Osteocyte (in vitro differentiated cells): ENCODE results near the gene KIF1A. TPM values are rescaled to one million over a fixed set of nuclear protein-coding genes. Genes with fewer than 3 reads are reported as not detected.
"Not testable (repeated sequence)": the region's sequence is repeated elsewhere in the genome, so short reads cannot be mapped to it uniquely, and the experiment has no call there.

Experiments
- DNase-seq: peaks from one replicate; pipeline ENCODE4 v3.0.0; 2021; ENCODE audit warnings: mixed read lengths; ENCODE audit not compliant: unreplicated experiment; ENCODE audit errors: extremely low spot score
- H3K27ac Mint-ChIP-seq: one replicate; pipeline ENCODE4 v1.8.0; 2021; ENCODE audit warnings: mild to moderate bottlenecking, mixed read lengths; ENCODE audit not compliant: unreplicated experiment
- H3K27me3 Mint-ChIP-seq: one replicate; pipeline ENCODE4 v1.8.0; 2021; ENCODE audit warnings: mixed read lengths; ENCODE audit not compliant: unreplicated experiment
- H3K36me3 Mint-ChIP-seq: one replicate; pipeline ENCODE4 v1.8.0; 2021; ENCODE audit warnings: mixed read lengths; ENCODE audit not compliant: unreplicated experiment
- H3K4me1 Mint-ChIP-seq: one replicate; pipeline ENCODE4 v1.8.0; 2021; ENCODE audit warnings: mixed read lengths; ENCODE audit not compliant: unreplicated experiment
- H3K4me3 Mint-ChIP-seq: one replicate; pipeline ENCODE4 v1.8.0; 2021; ENCODE audit warnings: mild to moderate bottlenecking, moderate library complexity, mixed read lengths; ENCODE audit not compliant: unreplicated experiment
- H3K9me3 Mint-ChIP-seq: one replicate; pipeline ENCODE4 v1.8.0; 2021; ENCODE audit warnings: mixed read lengths; ENCODE audit not compliant: unreplicated experiment
- total RNA-seq: library from RNA; stranded (reverse); gene quantifications from 2 replicates; pipeline ENCODE4 v1.2.1, GENCODE V29; 2021
- TF ChIP-seq, protein P1 (sequence below): fragments of 200-600 bp; sonication (generic); IDR thresholded peaks from 2 replicates; pipeline ENCODE4 v1.5.0; 2021; ENCODE audit warnings: antibody characterized with exemption, mild to moderate bottlenecking, moderate library complexity

KIF1A gene
- total RNA-seq, 1 donor from 2014 or later, result 5.6 TPM

DNA sequence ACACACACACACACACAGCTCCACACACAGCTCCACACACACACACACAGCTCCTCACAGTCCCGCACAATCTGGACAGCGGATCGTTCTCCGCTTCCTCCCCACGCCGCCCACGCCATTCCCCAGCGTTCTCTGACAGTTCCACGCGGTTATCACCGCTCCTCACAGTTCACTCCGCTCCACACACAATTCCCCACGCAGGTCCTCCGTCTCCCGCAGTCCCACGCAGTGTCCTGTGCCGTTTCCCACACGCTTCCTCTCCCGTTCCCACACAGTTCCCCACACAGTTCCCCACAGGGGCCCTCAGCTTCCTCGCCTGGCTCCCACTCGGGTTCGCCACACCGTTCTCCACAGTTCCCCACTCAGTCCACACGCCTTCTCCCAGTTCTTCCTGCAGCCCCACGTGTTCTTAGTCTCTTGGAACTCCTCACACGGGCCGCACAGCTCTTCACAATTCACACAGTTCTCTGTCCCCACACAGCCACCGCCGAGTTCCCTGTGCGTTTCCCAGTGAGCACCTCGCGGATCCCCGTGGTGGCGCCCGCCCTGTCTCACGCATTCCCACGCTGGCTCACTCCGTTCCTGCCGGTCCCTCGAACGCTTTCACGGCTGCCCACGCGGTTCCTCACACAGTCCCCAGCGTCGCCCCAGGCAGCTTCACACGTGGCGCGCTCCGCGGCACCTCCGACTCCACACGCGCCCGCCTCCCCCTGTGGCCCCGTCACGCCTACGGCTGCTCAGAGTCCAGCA is 38.4 kb downstream of the KIF1A start:
- TF ChIP-seq, protein P1, sequence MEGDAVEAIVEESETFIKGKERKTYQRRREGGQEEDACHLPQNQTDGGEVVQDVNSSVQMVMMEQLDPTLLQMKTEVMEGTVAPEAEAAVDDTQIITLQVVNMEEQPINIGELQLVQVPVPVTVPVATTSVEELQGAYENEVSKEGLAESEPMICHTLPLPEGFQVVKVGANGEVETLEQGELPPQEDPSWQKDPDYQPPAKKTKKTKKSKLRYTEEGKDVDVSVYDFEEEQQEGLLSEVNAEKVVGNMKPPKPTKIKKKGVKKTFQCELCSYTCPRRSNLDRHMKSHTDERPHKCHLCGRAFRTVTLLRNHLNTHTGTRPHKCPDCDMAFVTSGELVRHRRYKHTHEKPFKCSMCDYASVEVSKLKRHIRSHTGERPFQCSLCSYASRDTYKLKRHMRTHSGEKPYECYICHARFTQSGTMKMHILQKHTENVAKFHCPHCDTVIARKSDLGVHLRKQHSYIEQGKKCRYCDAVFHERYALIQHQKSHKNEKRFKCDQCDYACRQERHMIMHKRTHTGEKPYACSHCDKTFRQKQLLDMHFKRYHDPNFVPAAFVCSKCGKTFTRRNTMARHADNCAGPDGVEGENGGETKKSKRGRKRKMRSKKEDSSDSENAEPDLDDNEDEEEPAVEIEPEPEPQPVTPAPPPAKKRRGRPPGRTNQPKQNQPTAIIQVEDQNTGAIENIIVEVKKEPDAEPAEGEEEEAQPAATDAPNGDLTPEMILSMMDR, result no peak

DNA sequence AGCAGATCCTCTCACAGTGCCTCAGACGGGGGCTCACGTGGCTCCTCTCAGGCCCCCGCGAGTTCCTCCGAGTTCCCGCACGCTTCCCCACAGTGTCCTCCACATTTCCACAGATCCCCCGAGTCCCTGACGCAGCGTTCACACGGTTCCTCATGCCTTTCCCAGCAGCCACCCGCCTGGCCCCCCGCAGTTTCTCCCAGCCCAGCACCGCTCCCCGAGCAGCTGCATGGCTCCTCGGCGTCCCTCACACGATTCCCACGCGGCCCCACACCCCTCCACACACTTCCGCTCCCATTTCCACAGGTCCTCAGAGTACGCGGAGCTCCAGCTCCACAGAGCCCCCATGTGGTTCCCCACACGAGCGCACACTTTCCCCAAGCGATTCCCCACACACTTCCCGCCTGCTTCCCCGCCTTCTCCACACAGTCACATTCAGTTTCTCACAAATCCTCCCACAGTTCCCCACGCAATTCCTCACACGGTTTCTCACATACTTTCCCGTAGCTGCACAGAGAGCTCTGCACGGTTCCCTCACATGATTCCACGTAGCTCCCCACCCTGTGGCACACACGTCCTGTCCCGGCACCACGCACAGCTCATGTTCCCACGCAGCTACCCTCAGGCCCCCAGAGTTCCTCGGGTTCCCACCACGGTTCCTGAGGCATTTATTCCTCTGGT is 39.9 kb downstream of the KIF1A start:
- no peak for DNase-seq
- no peak overlapping the region for H3K27ac Mint-ChIP-seq
- no peaks in the 10 kb centered on the region for H3K9me3 Mint-ChIP-seq
- no peak overlapping the region for H3K4me3 Mint-ChIP-seq
- TF ChIP-seq, protein P1, result no peak
- no peaks in the 10 kb centered on the region for H3K4me1 Mint-ChIP-seq
- H3K27me3 Mint-ChIP-seq, result peaks cover 3% of the 10 kb centered on the region
- no peaks in the 10 kb centered on the region for H3K36me3 Mint-ChIP-seq

More for the DNA sequence above, 38.4 kb downstream of the KIF1A start:
- H3K4me1 Mint-ChIP-seq, result no peaks in the 10 kb centered on the region
- no peaks in the 10 kb centered on the region for H3K36me3 Mint-ChIP-seq
- H3K4me3 Mint-ChIP-seq, result no peak overlapping the region
- no peak overlapping the region for H3K27ac Mint-ChIP-seq
- no peak for DNase-seq
- no peaks in the 10 kb centered on the region for H3K9me3 Mint-ChIP-seq
- no peaks in the 10 kb centered on the region for H3K27me3 Mint-ChIP-seq

DNA sequence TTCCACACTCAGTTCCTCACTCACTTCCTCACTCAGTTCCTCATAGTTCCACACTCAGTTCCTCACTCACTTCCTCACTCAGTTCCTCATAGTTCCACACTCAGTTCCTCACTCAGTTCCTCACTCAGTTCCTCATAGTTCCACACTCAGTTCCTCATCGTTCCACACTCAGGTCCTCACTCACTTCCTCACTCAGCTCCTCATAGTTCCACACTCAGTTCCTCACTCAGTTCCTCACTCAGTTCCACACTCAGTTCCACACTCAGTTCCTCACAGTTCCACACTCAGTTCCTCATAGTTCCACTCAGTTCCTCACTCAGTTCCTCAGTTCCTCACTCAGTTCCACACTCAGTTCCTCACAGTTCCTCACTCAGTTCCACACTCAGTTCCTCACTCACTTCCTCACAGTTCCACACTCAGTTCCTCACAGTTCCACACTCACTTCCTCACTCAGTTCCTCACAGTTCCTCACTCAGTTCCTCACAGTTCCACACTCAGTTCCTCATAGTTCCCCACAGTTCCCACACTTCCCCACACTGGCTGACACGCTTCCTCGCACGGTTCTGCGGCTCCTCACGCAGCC is 40.7 kb downstream of the KIF1A start:
- not testable (repeated sequence) for H3K27ac Mint-ChIP-seq

DNA sequence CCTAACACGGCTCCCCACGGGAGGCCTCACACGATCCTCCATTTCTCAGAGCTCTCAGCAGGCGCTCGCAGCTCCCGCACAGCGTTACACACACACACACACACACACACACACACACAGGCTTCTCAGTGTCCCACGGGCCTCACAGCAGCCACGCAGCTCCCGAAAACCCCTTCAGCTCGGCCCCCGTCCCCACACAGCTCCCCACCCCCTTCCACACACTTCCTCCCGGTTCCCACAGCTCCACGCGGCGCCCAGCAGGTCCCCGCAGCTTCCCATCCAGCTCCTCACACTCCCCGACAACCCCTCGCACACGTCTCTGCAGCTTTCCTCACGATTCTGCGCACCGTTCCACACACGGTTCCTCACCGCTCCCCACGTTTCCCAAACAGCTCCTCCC is 41.6 kb downstream of the KIF1A start:
- TF ChIP-seq, protein P1, result no peak
- H3K4me1 Mint-ChIP-seq, result no peaks in the 10 kb centered on the region

More for the DNA sequence above, 40.7 kb downstream of the KIF1A start:
- not testable (repeated sequence) for H3K4me3 Mint-ChIP-seq, H3K9me3 Mint-ChIP-seq, DNase-seq, H3K27me3 Mint-ChIP-seq, H3K36me3 Mint-ChIP-seq, H3K4me1 Mint-ChIP-seq

DNA sequence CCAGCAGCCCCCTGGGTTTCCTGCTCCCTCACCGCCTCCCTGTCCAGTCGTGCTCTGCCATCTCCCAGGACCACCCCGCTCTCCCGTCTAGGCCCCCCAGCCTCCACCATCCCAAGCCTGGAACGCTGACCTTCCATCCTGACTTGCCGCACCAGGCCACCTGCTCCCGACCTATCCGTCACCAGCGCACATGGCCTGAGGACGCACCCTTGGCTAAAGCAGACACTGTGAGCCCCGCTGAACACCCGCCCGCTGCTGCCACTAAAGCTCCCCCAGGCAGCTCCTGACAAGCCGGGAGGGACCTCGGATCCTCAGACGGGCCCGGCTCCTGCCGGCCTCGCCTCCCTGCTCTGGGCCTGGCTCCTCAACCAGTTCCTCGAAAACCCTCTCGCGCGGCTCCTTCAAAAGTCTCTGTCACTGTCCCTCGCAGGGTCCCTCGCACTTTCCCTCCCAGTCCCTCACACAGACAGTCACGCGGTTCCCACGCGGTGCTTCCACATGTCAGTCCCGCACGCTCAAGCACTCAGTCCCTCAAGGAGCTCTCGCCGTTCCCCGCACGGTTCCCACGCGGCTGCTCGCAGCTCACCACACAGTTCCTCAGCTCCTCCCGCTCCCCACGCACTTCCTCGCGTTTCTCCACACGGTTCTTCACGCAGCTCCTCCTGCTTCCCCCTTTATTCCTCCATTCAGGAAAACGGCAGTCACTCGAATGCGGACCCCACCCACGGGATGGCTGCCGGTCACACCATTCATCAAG is 42.4 kb downstream of the KIF1A start:
- no peak for DNase-seq
- Mint-ChIP-seq H3K36me3 (no peaks in the 10 kb centered on the region), H3K9me3 (no peaks in the 10 kb centered on the region), H3K27ac (no peak overlapping the region), H3K4me1 (no peaks in the 10 kb centered on the region), H3K27me3 (peaks cover 3% of the 10 kb centered on the region), H3K4me3 (no peak overlapping the region)
- TF ChIP-seq, protein P1, result no peak

More for the DNA sequence above, 41.6 kb downstream of the KIF1A start:
- Mint-ChIP-seq H3K4me3 (no peak overlapping the region), H3K36me3 (no peaks in the 10 kb centered on the region), H3K27me3 (peaks cover 3% of the 10 kb centered on the region), H3K27ac (no peak overlapping the region), H3K9me3 (no peaks in the 10 kb centered on the region)
- no peak for DNase-seq
